GM12801 (cell line): ENCODE results near the gene XK.

Source experiments
- TF ChIP-seq, protein P1 (sequence below): IDR thresholded peaks from one replicate; pipeline ENCODE4 v1.5.1; 2011; ENCODE audit warnings: control low read depth; ENCODE audit not compliant: insufficient read length; ENCODE audit errors: extremely low read depth

XK gene

DNA sequence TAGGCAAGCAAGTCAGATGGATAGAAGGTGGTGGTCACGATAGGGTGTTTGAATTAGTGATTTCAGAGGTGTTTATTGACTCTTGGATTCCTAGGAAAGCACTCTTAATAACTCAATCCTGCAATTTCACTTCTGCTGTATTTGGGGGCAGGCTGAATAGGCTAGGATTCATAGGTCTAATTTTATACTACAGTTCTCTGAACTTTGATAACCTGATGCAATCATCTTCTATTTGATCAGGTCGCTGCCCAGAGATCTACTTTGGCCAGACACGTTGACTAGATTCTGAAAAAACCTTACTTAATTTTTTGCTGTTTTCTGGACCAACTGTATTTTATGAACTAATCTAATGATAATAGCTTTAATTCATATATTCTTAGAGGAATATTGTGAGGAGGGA is 26.4 kb downstream of the XK start:
- TF ChIP-seq, protein P1, sequence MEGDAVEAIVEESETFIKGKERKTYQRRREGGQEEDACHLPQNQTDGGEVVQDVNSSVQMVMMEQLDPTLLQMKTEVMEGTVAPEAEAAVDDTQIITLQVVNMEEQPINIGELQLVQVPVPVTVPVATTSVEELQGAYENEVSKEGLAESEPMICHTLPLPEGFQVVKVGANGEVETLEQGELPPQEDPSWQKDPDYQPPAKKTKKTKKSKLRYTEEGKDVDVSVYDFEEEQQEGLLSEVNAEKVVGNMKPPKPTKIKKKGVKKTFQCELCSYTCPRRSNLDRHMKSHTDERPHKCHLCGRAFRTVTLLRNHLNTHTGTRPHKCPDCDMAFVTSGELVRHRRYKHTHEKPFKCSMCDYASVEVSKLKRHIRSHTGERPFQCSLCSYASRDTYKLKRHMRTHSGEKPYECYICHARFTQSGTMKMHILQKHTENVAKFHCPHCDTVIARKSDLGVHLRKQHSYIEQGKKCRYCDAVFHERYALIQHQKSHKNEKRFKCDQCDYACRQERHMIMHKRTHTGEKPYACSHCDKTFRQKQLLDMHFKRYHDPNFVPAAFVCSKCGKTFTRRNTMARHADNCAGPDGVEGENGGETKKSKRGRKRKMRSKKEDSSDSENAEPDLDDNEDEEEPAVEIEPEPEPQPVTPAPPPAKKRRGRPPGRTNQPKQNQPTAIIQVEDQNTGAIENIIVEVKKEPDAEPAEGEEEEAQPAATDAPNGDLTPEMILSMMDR: no peak

DNA sequence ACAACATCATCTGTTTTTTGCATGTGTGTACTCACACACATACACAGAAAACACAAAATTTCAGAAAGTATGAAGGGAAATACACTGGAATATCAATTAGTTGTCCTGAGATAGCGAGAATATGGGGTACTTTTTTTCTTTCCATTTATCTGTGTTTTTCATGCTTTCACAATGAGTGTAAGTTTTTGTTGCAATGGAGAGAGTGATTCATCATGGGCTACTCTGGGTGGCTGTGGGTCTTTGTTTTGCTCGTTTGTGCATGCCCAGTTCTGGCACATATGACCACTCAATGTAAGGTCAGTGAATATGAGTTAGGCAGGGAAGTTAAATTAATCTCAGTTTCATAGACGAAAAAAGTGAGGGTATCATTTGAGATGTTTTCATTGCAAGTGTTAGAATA is 26.9 kb downstream of the XK start:
- TF ChIP-seq, protein P1: no peak

DNA sequence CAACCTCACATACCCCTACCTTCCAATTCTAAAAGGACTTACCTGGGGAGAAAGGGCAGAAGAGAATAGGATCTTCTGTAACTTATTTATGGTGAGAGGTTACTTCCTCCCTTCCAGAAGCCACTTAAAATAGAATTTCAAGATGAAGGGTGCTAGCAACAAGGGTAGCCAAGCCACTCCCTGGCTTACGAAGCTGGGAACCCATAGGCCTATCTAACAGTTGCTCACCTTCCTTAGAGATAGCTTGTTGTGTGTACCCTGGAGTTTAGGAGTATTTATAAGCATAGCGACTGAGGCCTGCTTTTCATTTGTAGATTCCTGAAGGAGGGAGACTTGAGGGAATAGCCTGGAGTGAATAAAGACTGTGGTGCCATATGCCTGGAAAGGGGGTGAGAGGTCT is 28.9 kb downstream of the XK start:
- TF ChIP-seq, protein P1: no peak

GRCh38 chrX:37716602-37717001 is 31.0 kb downstream of the XK start:
- TF ChIP-seq, protein P1: no peak

- TF ChIP-seq, protein P1: no peak
These were observed 32.1 kb downstream of the XK start for GRCh38 chrX:37717708-37718107.

GRCh38 chrX:37722595-37722994 is 37.0 kb downstream of the XK start:
- TF ChIP-seq, protein P1: no peak

GRCh38 chrX:37726346-37726745 is 40.8 kb downstream of the XK start:
- TF ChIP-seq, protein P1: no peak

GRCh38 chrX:37745354-37745753 is 59.8 kb downstream of the XK start:
- TF ChIP-seq, protein P1: no peak
